Hepatocyte (in vitro differentiated cells): ENCODE measurements around the gene PAX6. TPM values are rescaled to one million over a fixed set of nuclear protein-coding genes. Genes with fewer than 3 reads are reported as not detected.

Experiments used
- DNase-seq: peaks from one replicate; pipeline ENCODE4 v3.0.0-alpha.2; 2016; ENCODE audit warnings: low spot score
- H2AFZ ChIP-seq: fragments of 200-600 bp; sonication (generic); 2 replicates; pipeline ENCODE4 v1.6.0; 2016; ENCODE audit warnings: antibody characterized with exemption, mild to moderate bottlenecking
- H3K27ac ChIP-seq: fragments of 200-600 bp; sonication (generic); 2 replicates; pipeline ENCODE4 v1.5.1; 2016; ENCODE audit warnings: mild to moderate bottlenecking
- H3K27me3 ChIP-seq: fragments of 200-600 bp; sonication (generic); 2 replicates; pipeline ENCODE4 v1.6.1; 2016
- H3K36me3 ChIP-seq: fragments of 200-600 bp; sonication (generic); replicated peaks from 2 replicates; pipeline ENCODE4 v1.5.1; 2016; ENCODE audit warnings: low read depth; ENCODE audit not compliant: insufficient read depth
- H3K4me1 ChIP-seq: fragments of 200-600 bp; sonication (generic); 2 replicates; pipeline ENCODE4 v1.5.1; 2016; ENCODE audit warnings: mild to moderate bottlenecking, moderate library complexity; ENCODE audit not compliant: insufficient read depth
- H3K4me2 ChIP-seq: fragments of 200-600 bp; sonication (generic); 2 replicates; pipeline ENCODE4 v1.6.0; 2016
- H3K4me3 ChIP-seq: fragments of 200-600 bp; sonication (generic); 2 replicates; pipeline ENCODE4 v1.5.1; 2016; ENCODE audit warnings: mild to moderate bottlenecking
- H3K79me2 ChIP-seq: fragments of 200-600 bp; sonication (generic); 2 replicates; pipeline ENCODE4 v1.6.0; 2017; ENCODE audit warnings: mild to moderate bottlenecking
- H3K9me2 ChIP-seq: fragments of 200-600 bp; sonication (generic); replicated peaks from 2 replicates; pipeline ENCODE4 v1.6.0; 2017; ENCODE audit warnings: mild to moderate bottlenecking; ENCODE audit not compliant: insufficient read depth
- H3K9me3 ChIP-seq: fragments of 200-600 bp; sonication (generic); 2 replicates; pipeline ENCODE4 v1.5.1; 2016; ENCODE audit warnings: low read depth, mild to moderate bottlenecking
- H4K20me1 ChIP-seq: fragments of 200-600 bp; sonication (generic); 2 replicates; pipeline ENCODE4 v1.6.0; 2016; ENCODE audit warnings: mild to moderate bottlenecking; ENCODE audit not compliant: insufficient read depth, poor library complexity, severe bottlenecking
- EZH2 ChIP-seq: fragments of 200-600 bp; sonication (generic); IDR thresholded peaks from 2 replicates; pipeline ENCODE4 v1.6.1; 2016; ENCODE audit warnings: antibody characterized with exemption, mild to moderate bottlenecking, borderline replicate concordance
- EZH2phosphoT487 ChIP-seq: fragments of 200-600 bp; sonication (generic); IDR thresholded peaks from one replicate; pipeline ENCODE4 v1.6.1; 2018; ENCODE audit warnings: antibody characterized with exemption, mild to moderate bottlenecking, low read depth, moderate library complexity; ENCODE audit not compliant: unreplicated experiment, severe bottlenecking
- WGBS: methylation state at CpG from one replicate; pipeline ENCODE4 v1.1.6; 2016; ENCODE audit warnings: low lambda C conversion rate; ENCODE audit errors: missing lambda C conversion rate; 5-methylcytosine and 5-hydroxymethylcytosine counted together
- polyA plus RNA-seq: library from polyadenylated mRNA; unstranded; fragments of >200 nt; fragmentation: Nextera tagmentation; extraction: Ambion mirVana; gene quantifications from 2 replicates; pipeline ENCODE4 v1.2.1, GENCODE V29; 2016
- total RNA-seq: library from RNA; depleted of rRNA; stranded (reverse); fragments of >200 nt; gene quantifications from 2 replicates; pipeline ENCODE4 v1.2.3, GENCODE V29; 2014
- TF ChIP-seq, protein P1 (sequence below): fragments of 200-600 bp; sonication (generic); IDR thresholded peaks from 2 replicates; pipeline ENCODE4 v1.5.1; 2016; ENCODE audit warnings: antibody characterized with exemption, mild to moderate bottlenecking; ENCODE audit not compliant: poor library complexity

Gene PAX6
- total and polyA plus RNA-seq, 2 experiments from 2014 or later: 0.21 to 0.70 TPM

DNA sequence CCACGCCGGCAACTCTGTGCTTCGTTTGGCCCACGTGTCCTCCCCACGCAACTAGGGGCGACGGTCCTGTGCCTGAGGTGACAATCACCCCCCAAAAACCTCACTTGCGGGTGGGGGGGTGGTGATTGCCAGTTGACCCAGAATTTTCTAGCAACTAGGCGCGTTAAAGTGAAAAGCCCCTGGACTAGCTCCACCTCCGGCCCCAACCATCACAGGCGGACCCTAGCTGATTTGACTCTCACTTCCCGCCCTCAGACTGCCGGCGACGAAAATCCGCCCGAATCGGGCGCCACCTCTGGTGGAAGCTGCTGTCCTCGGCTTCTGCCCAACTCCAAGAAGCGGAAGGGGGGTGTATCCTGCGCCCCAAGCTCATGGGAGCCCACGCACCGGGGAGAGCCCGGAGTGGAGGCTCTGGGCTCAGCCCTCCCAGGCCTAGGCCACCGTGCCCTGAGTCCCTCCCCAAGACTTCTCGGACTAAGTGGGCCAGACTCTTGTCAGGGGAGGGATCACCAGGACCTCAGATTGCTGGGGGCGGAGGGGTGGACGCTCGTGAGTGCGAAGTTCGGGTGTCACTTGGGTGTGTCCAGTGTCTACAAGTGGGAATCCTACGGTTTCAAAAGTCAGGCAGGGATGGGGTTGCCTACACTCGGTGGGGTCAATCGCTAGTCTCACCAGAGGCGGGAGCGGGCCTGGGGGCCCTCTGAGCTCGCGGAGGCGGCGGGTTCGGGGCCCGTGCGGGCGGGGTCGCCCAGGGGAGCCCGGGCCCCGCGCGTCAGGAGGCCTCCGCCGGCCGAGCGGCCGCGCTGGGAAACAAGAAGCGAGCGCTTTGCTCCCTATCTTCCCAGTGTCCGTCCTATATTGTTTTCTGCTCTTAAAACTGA, 12.3 kb downstream of the PAX6 start:
- H3K4me3 ChIP-seq: no peak overlapping the region
- no peaks in the 10 kb centered on the region for H4K20me1 ChIP-seq
- H3K27me3 ChIP-seq: peaks cover 98% of the 10 kb centered on the region
- H3K4me2 ChIP-seq: peak overlapping the region; percentile 68
- peaks cover 12% of the 10 kb centered on the region for H3K4me1 ChIP-seq
- DNase-seq: no peak
- TF ChIP-seq EZH2 (peak; percentile 98), EZH2phosphoT487 (no peak)
- TF ChIP-seq, protein P1, sequence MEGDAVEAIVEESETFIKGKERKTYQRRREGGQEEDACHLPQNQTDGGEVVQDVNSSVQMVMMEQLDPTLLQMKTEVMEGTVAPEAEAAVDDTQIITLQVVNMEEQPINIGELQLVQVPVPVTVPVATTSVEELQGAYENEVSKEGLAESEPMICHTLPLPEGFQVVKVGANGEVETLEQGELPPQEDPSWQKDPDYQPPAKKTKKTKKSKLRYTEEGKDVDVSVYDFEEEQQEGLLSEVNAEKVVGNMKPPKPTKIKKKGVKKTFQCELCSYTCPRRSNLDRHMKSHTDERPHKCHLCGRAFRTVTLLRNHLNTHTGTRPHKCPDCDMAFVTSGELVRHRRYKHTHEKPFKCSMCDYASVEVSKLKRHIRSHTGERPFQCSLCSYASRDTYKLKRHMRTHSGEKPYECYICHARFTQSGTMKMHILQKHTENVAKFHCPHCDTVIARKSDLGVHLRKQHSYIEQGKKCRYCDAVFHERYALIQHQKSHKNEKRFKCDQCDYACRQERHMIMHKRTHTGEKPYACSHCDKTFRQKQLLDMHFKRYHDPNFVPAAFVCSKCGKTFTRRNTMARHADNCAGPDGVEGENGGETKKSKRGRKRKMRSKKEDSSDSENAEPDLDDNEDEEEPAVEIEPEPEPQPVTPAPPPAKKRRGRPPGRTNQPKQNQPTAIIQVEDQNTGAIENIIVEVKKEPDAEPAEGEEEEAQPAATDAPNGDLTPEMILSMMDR: peak; percentile 37
- H3K36me3 ChIP-seq: no peaks in the 10 kb centered on the region
- no peaks in the 10 kb centered on the region for H3K9me2 ChIP-seq
- 3% methylated on average over 52 of the region's 60 CpGs for WGBS
- H3K9me3 ChIP-seq: no peaks in the 10 kb centered on the region
- peak overlapping the region; percentile 52 for H2AFZ ChIP-seq
- H3K79me2 ChIP-seq: no peaks in the 10 kb centered on the region
- H3K27ac ChIP-seq: no peak overlapping the region

DNA sequence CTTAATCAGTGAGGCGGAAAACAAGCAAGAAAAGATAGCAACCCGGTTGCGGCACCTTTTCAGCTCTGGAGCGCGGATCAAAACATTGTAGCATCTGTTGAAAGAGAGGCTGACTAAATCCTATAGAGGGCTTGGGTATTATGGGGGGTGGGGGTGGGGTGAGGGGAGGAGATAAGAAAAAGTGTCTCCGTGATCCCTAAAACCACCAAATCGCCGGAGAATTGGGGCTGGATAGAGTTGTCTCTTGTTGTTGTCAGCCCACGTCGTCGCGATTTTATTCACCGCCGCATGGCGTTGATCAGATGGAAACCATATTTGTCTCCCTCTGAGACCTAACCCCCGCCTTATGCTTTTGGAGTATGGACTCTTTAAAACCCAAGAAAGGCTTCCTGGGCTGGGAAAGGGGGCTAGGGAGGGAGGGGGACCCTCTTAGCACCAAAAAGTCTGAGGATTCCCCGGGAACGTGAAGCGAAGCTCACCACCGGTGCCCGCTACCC, 13.0 kb downstream of the PAX6 start:
- Histone ChIP-seq H3K4me1 (peaks cover 12% of the 10 kb centered on the region), H3K4me3 (no peak overlapping the region)
- WGBS: 3% methylated on average over 21 of the region's 21 CpGs

DNA sequence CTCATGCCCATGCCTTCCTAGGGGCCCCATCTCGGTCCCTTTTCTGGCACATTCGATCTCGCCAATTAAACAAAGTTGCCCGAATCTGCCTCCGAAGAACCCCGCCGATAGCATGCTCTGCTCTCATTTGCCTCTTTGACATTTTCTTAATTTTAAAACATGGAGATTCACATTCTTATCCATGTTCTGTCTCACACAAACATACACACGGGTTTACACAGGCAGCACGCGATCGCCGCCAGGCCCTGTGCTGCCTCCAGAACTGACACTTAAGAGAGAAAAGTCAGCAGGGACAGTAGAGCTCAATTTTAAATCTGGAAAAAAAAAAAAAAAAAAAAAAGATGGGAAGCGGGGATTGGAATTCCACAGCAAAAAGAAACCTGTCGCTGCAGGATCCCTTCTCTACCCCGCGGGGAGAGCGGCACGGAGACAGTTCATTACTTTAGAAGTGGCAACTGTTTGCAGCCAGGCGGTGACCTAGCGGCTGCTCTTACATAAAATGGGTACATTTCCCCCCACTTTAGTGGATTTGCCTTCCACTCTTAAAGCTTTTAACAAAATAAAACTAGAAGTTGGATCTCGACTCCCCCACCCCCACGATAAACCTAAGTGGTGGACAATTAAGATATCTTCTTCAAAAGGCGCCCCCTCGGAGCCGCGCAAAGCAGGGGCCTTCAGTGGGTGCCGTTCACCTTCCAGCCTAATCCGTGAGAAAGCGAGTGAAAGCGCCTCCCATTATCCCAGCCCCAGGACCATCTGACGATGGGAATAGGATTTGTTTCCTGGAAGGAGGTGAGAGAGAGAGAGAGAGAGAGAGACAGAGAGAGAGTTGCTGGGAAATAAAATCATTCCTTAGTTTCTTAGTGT, 13.7 kb downstream of the PAX6 start:
- Histone ChIP-seq H2AFZ (no peak overlapping the region), H3K4me1 (peaks cover 12% of the 10 kb centered on the region), H3K79me2 (no peaks in the 10 kb centered on the region), H3K9me2 (no peaks in the 10 kb centered on the region), H3K27ac (no peak overlapping the region), H3K9me3 (no peaks in the 10 kb centered on the region), H3K4me3 (no peak overlapping the region), H4K20me1 (no peaks in the 10 kb centered on the region), H3K4me2 (peak overlapping the region; percentile 68), H3K27me3 (peaks cover 93% of the 10 kb centered on the region), H3K36me3 (no peaks in the 10 kb centered on the region)
- no peak for DNase-seq
- TF ChIP-seq, protein P1: no peak
- peak; percentile 82 for TF ChIP-seq EZH2phosphoT487
- TF ChIP-seq EZH2: peak; percentile 97
- WGBS: 8% methylated on average over 30 of the region's 31 CpGs

More for the DNA sequence above, 13.0 kb downstream of the PAX6 start:
- Histone ChIP-seq H3K4me2 (peak overlapping the region; percentile 68), H3K36me3 (no peaks in the 10 kb centered on the region), H3K27ac (no peak overlapping the region), H2AFZ (peak overlapping the region; percentile 52), H3K79me2 (no peaks in the 10 kb centered on the region), H3K9me2 (no peaks in the 10 kb centered on the region), H3K27me3 (peaks cover 98% of the 10 kb centered on the region), H3K9me3 (no peaks in the 10 kb centered on the region), H4K20me1 (no peaks in the 10 kb centered on the region)
- TF ChIP-seq, protein P1: no peak
- no peak for TF ChIP-seq EZH2phosphoT487
- no peak for TF ChIP-seq EZH2
- DNase-seq: no peak
